ENCODE data around the gene CLRN3. TPM values are rescaled to one million over a fixed set of nuclear protein-coding genes. Genes with fewer than 3 reads are reported as not detected.

CLRN3 gene
- total RNA-seq, 2 donors from 2014 or later, result not detected

DNA sequence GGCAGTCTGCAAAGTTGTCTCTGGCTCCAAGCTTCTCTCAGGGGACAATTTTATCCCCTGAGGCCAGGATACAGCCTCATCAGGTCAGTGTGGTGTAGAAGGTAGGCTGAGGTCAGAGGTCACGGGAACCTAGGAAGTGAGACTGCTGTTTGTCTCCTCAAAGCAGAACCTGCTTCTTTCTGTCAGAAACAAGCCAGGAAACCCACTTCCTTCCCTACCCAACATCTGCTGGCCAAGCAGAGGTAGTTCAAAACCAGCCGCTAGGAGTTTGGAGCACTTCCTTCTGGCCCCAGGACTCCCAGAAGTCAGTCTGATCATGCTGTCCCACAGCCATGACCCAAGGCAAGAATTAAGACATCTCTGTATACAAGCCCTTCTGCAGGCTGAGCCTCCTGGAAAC lies 12.2 kb downstream of the CLRN3 start:
- peaks cover 5% of the 10 kb centered on the region for H3K27me3 Mint-ChIP-seq (ENCODE audit: insufficient read depth)
- 100% methylated on average over 1 of the region's 2 CpGs; no CpG with 5 or more reads in 1 of the 2 experiments for WGBS, 2 experiments (ENCODE audit: insufficient coverage in 1 of 2, insufficient read length in 1 of 2)
- no peak for DNase-seq
- H3K9ac ChIP-seq (ENCODE audit: extremely low read depth, low read length, poor library complexity, severe bottlenecking), result no peak overlapping the region
- no peaks in the 10 kb centered on the region for H3K4me1 ChIP-seq (ENCODE audit: control insufficient read depth, insufficient read depth, low read length)
- H3K4me3 ChIP-seq (ENCODE audit: low read length), result no peak overlapping the region
- H3K36me3 ChIP-seq (ENCODE audit: control insufficient read depth, insufficient read depth, low read length), result no peaks in the 10 kb centered on the region
- no peak overlapping the region for H3K4me3 Mint-ChIP-seq
- H3K4me1 Mint-ChIP-seq, result no peaks in the 10 kb centered on the region
- no peak overlapping the region for H3K27ac ChIP-seq (ENCODE audit: low read depth, low read length)
- H3K9me3 ChIP-seq (ENCODE audit: control insufficient read depth, low read length), result no peaks in the 10 kb centered on the region
- H3K9me3 Mint-ChIP-seq, result no peaks in the 10 kb centered on the region
- H3K27me3 ChIP-seq (ENCODE audit: control insufficient read depth, insufficient read depth, low read length, poor library complexity, severe bottlenecking), result no peaks in the 10 kb centered on the region
- no peak overlapping the region for H3K27ac Mint-ChIP-seq
- TF ChIP-seq, protein P1, sequence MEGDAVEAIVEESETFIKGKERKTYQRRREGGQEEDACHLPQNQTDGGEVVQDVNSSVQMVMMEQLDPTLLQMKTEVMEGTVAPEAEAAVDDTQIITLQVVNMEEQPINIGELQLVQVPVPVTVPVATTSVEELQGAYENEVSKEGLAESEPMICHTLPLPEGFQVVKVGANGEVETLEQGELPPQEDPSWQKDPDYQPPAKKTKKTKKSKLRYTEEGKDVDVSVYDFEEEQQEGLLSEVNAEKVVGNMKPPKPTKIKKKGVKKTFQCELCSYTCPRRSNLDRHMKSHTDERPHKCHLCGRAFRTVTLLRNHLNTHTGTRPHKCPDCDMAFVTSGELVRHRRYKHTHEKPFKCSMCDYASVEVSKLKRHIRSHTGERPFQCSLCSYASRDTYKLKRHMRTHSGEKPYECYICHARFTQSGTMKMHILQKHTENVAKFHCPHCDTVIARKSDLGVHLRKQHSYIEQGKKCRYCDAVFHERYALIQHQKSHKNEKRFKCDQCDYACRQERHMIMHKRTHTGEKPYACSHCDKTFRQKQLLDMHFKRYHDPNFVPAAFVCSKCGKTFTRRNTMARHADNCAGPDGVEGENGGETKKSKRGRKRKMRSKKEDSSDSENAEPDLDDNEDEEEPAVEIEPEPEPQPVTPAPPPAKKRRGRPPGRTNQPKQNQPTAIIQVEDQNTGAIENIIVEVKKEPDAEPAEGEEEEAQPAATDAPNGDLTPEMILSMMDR (conservative IDR thresholded peaks at IDR 0.05), result no peak
- H3K36me3 Mint-ChIP-seq (ENCODE audit: low read depth), result no peaks in the 10 kb centered on the region

DNA sequence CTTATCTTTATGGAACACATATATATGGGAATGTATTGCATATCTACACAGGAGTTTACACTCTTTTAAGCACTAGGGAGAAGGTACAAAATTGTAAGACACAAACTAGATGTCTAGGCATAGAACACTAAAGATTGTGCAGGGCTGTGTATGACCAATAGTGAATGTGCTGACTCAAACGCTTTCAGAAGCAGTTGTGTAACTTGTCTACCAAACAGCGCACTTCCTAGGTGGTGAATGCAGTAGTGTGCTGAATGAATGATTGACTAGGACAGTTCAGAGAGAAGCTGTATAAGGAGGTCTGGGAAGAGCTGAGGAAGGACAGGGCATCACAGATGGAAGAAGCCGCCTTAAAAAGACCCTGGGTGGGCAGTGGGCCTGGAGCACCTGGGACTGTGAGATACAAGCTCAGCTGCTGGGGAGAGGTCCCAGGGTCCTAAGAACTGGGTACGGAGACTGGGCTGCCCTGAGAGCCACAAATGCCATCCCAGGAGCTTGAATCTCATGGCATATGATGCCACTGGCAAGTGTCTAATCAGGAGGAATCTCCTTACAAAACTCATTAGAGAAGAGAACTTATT lies 14.2 kb downstream of the CLRN3 start:
- peaks cover 5% of the 10 kb centered on the region for H3K27me3 Mint-ChIP-seq (ENCODE audit: insufficient read depth)
- peak overlapping the region; percentile 71 for H3K27ac ChIP-seq (ENCODE audit: low read depth, low read length)
- no peaks in the 10 kb centered on the region for H3K9me3 Mint-ChIP-seq
- H3K36me3 ChIP-seq (ENCODE audit: control insufficient read depth, insufficient read depth, low read length), result no peaks in the 10 kb centered on the region
- TF ChIP-seq, protein P1 (conservative IDR thresholded peaks at IDR 0.05), result no peak
- no peaks in the 10 kb centered on the region for H3K27me3 ChIP-seq (ENCODE audit: control insufficient read depth, insufficient read depth, low read length, poor library complexity, severe bottlenecking)
- WGBS, 2 experiments (ENCODE audit: insufficient coverage in 1 of 2, insufficient read length in 1 of 2), result 89 to 97% methylated on average over 4 of the region's 4 CpGs
- H3K27ac Mint-ChIP-seq, result no peak overlapping the region
- H3K4me1 ChIP-seq (ENCODE audit: control insufficient read depth, insufficient read depth, low read length), result no peaks in the 10 kb centered on the region
- H3K4me3 ChIP-seq (ENCODE audit: low read length), result no peak overlapping the region
- no peaks in the 10 kb centered on the region for H3K9me3 ChIP-seq (ENCODE audit: control insufficient read depth, low read length)
- DNase-seq, result no peak
- H3K4me3 Mint-ChIP-seq, result no peak overlapping the region
- H3K9ac ChIP-seq (ENCODE audit: extremely low read depth, low read length, poor library complexity, severe bottlenecking), result no peak overlapping the region
- no peaks in the 10 kb centered on the region for H3K4me1 Mint-ChIP-seq
- no peaks in the 10 kb centered on the region for H3K36me3 Mint-ChIP-seq (ENCODE audit: low read depth)

DNA sequence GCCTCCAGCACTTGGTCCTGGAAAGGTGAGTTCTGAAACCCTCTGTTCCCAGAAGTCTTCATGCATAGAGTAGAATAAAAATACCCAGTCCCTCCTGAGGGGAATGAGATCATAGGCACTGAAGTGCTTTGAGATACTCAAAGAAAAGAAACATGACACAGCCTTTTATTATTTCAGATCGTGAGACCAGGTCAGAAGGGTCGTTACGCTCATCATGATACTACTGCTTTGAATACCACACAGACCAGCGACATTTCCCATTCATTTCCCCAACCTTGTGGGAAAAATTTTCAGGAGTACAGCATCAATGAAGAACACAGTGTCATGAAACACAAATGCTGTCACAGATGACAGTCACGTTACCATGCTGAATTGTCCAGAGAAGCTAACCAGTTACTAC lies 15.0 kb downstream of the CLRN3 start:
- Mint-ChIP-seq H3K27me3 (ENCODE audit: insufficient read depth) (peaks cover 5% of the 10 kb centered on the region), H3K9me3 (no peaks in the 10 kb centered on the region), H3K4me3 (no peak overlapping the region), H3K36me3 (ENCODE audit: low read depth) (no peaks in the 10 kb centered on the region), H3K27ac (no peak overlapping the region), H3K4me1 (no peaks in the 10 kb centered on the region)
- no peak for DNase-seq
- TF ChIP-seq, protein P1 (conservative IDR thresholded peaks at IDR 0.05), result no peak
- Histone ChIP-seq H3K36me3 (ENCODE audit: control insufficient read depth, insufficient read depth, low read length) (no peaks in the 10 kb centered on the region), H3K27me3 (ENCODE audit: control insufficient read depth, insufficient read depth, low read length, poor library complexity, severe bottlenecking) (no peaks in the 10 kb centered on the region), H3K9me3 (ENCODE audit: control insufficient read depth, low read length) (no peaks in the 10 kb centered on the region), H3K9ac (ENCODE audit: extremely low read depth, low read length, poor library complexity, severe bottlenecking) (no peak overlapping the region), H3K4me3 (ENCODE audit: low read length) (no peak overlapping the region), H3K4me1 (ENCODE audit: control insufficient read depth, insufficient read depth, low read length) (no peaks in the 10 kb centered on the region), H3K27ac (ENCODE audit: low read depth, low read length) (peak overlapping the region; percentile 71)
- WGBS, 2 experiments (ENCODE audit: insufficient coverage in 1 of 2, insufficient read length in 1 of 2), result 67 to 92% methylated on average over 3 to 5 of the region's 5 CpGs
